ENCODE results near the gene LUZP2. TPM values are rescaled to one million over a fixed set of nuclear protein-coding genes. Genes with fewer than 3 reads are reported as not detected.

LUZP2 gene
- total and polyA plus RNA-seq, 10 donors, result 0.03 to 2.9 (median 0.40) TPM; not detected in 3

- no peak for DNase-seq
- no peaks in the 10 kb centered on the region for H3K36me3 ChIP-seq
- no peak overlapping the region for H3K27ac ChIP-seq
- H3K9me3 ChIP-seq, result peaks cover 0 to 6% (median 0%) of the 10 kb centered on the region in 8 donors
- H3K4me3 ChIP-seq, result no peak overlapping the region
- no peaks in the 10 kb centered on the region for H3K4me1 ChIP-seq
- H3K27me3 ChIP-seq (replicated peaks in 1 of 7), result no peaks in the 10 kb centered on the region
- no peak for TF ChIP-seq POLR2A (IDR thresholded peaks at IDR 0.05)
- no peak for TF ChIP-seq CTCF (IDR thresholded peaks at IDR 0.05 in 8 of 11, conservative IDR thresholded peaks at IDR 0.05 in 3 of 11)
- TF ChIP-seq POLR2AphosphoS5 (IDR thresholded peaks at IDR 0.05), result no peak
- intact Hi-C loops (cut with DNase I; ENCODE audit: low total_unique reads), result no loop called here
Measured at GRCh38 chr11:24704716-24705115, 207.9 kb downstream of the LUZP2 start.

- TF ChIP-seq POLR2AphosphoS5 (IDR thresholded peaks at IDR 0.05), result no peak
- TF ChIP-seq CTCF (IDR thresholded peaks at IDR 0.05 in 8 of 11, conservative IDR thresholded peaks at IDR 0.05 in 3 of 11), result no peak
- TF ChIP-seq POLR2A (IDR thresholded peaks at IDR 0.05), result no peak
- Histone ChIP-seq H3K27ac (no peak overlapping the region), H3K36me3 (no peaks in the 10 kb centered on the region), H3K4me1 (no peaks in the 10 kb centered on the region), H3K9me3 (peaks cover 0 to 6% (median 0%) of the 10 kb centered on the region in 8 donors), H3K27me3 (replicated peaks in 1 of 7) (no peaks in the 10 kb centered on the region), H3K4me3 (no peak overlapping the region)
- intact Hi-C loops (cut with DNase I; ENCODE audit: low total_unique reads), result no loop called here
- DNase-seq, result no peak
Measured at GRCh38 chr11:24705474-24705873, 208.6 kb downstream of the LUZP2 start.

GRCh38 chr11:24708616-24709015, 211.8 kb downstream of the LUZP2 start:
- TF ChIP-seq POLR2A (IDR thresholded peaks at IDR 0.05), result no peak
- no peak for TF ChIP-seq CTCF (IDR thresholded peaks at IDR 0.05 in 8 of 11, conservative IDR thresholded peaks at IDR 0.05 in 3 of 11)
- TF ChIP-seq POLR2AphosphoS5 (IDR thresholded peaks at IDR 0.05), result no peak
- DNase-seq, result no peak
- Histone ChIP-seq H3K9me3 (peaks cover 0 to 6% (median 0%) of the 10 kb centered on the region in 8 donors), H3K36me3 (no peaks in the 10 kb centered on the region), H3K4me1 (no peaks in the 10 kb centered on the region), H3K27ac (no peak overlapping the region), H3K27me3 (replicated peaks in 1 of 7) (no peaks in the 10 kb centered on the region), H3K4me3 (no peak overlapping the region)
- intact Hi-C loops (cut with DNase I; ENCODE audit: low total_unique reads), result no loop called here
- 77 to 100% (median 91%) methylated on average over 1 of the region's 1 CpG for WGBS, 5 donors

GRCh38 chr11:24709928-24710565, 213.2 kb downstream of the LUZP2 start:
- intact Hi-C loops (cut with DNase I; ENCODE audit: low total_unique reads), result no loop called here
- H3K36me3 ChIP-seq, result no peaks in the 10 kb centered on the region
- TF ChIP-seq POLR2AphosphoS5 (IDR thresholded peaks at IDR 0.05), result no peak
- no peak for TF ChIP-seq CTCF (IDR thresholded peaks at IDR 0.05 in 8 of 11, conservative IDR thresholded peaks at IDR 0.05 in 3 of 11)
- no peak for TF ChIP-seq POLR2A (IDR thresholded peaks at IDR 0.05)
- H3K27me3 ChIP-seq (replicated peaks in 1 of 7), result no peaks in the 10 kb centered on the region
- peaks cover 0 to 6% (median 0%) of the 10 kb centered on the region in 8 donors for H3K9me3 ChIP-seq
- H3K4me1 ChIP-seq, result no peaks in the 10 kb centered on the region
- WGBS, 5 donors, result 40 to 73% (median 64%) methylated on average over 2 of the region's 2 CpGs
- DNase-seq, result no peak
- no peak overlapping the region for H3K4me3 ChIP-seq
- no peak overlapping the region for H3K27ac ChIP-seq
